Glomerular visceral epithelial cell (primary cell): ENCODE measurements around the gene AP1M1.
"Not testable (repeated sequence)": the region's sequence is repeated elsewhere in the genome, so short reads cannot be mapped to it uniquely, and the experiment has no call there.

Experiments
- DNase-seq: peaks from one replicate; pipeline ENCODE4 v3.0.0-alpha.2; 2016; ENCODE audit errors: extremely low spot score

Gene AP1M1

DNA sequence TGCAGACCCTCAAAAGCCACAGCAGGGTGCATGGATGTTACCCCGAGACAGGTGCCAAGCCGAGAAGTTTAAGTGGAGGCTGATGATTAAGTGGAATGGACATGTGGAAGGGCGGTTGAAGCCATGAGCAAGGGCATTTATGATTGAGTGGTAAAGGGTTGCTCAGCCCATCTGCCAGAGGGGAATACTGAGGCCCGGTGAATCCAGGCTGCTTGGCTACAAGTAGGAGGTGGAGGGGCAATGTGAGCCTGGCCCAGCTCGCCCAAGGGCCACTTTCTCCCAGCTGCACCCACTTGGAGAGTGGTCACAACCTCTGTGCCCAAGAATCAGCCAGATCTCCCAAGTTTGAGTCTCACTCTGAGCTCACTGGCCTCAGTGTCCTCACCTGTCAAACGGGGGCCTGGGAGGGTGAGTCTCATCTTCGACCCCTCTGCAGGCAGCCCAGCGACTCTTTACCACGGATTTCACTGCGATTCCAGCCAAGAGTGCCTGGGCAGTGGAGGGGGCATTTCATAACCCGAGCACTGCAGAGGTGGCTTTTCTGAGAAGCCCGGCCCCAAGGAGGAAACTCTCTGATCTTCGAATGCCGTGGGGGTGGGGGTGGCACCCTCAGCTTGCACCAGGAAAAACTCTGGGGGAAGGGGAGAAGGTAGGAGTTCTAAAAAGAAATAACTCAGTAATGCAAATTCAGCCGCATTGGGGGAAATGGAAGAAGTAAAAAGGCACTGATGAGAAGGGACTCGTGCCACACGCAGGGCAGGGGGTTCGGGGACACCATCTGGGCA is 64.1 kb downstream of the AP1M1 start:
- DNase-seq: no peak

DNA sequence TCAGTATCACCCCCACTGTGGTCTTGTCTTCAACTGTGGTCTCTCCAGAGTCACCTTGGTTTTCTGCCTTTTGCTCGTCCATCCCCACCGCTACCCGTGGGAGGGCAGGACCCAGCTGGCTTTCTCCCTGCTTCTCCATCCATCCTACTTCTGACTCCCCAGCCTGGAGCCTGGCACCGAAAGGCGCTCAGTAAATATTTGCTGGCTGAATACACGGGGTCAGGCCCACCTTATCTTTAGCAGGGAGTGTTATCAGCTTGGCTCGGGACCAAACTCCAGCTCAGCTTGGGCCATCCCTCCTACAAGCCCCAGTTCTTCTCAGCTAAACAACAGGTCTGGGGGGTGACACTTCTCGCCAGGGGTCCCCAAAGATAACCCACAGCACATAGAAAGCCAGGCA is 64.9 kb downstream of the AP1M1 start:
- DNase-seq: no peak

DNA sequence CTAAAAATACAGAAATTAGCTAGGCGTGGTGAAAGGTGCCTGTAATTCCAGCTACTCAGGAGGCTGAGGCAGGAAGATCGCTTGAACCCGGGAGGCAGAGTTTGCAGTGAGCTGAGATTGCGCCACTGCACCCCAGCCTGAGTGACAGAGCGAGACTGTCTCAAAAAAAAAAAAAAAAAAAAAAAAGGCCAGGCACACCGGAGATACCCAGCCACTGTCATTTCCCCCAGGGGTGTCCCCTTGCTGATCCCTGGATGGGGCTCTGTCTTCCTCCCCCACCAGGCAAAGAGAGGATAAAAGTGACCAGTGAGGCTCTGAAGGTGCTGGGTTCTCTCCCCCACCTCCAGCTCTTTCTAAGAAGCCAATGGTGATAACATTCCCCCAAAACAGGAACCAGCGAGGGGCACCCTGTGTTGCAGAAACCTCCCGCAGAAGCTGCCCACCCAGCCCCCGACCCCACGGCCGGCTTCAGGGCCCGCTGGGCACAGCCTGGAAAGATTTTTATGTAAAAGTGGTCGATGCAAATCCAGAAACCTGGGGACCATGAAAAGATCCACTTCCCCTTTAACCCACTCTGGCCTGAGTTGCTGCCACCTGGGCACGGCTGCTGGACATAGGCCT is 65.5 kb downstream of the AP1M1 start:
- DNase-seq: no peak

DNA sequence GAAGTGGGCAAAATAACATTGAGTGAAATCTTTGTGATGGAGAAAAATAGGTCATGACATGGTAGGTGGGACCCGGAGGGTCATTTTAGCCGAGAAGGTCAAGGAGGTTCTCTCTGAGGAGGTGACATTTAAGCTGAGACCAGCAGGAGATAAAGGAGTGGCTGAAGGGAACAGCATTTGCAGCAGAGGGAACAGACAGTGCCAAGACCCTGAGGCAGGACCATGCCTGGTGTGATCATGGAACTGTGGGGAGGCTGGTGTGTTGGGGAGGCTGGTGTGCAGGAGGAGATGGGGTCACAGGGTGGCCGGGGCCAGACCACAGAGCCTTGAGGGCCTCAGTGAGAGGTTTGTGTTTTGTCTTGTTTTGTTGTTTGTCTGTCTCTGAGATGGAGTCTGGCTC is 67.5 kb downstream of the AP1M1 start:
- no peak for DNase-seq

DNA sequence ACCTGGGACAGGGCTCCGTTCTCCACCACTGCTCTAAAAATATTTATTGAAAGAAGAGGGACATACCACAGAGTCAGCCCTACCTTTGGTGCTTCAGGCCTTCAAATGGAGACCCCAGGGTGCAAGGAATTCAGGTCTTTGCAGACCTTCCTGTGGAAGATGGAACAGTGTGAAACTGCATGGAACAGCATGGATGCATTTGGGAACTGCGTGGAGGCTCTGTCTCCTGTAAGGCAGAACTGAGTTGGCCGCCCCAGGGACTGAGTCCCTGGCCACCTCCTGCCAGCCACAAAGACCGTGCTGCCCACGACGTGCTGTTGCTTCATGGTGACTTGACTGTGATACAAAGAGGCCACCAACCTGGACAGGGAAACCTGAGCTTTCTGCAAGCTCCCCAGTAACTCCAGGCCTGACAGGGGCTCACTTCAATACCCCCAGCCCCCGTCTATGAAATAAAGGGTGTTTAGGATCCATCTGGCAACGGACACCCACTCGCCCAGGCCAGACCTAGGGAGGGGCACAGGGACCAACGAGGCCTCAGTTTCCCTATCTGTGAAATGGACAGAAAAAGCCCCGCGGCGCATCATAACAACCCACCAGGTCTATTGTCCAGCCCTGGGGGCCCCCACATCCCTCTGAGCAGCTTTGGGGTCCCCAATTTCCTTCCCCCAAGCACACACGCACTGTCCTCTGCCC is 68.3 kb downstream of the AP1M1 start:
- DNase-seq: no peak

DNA sequence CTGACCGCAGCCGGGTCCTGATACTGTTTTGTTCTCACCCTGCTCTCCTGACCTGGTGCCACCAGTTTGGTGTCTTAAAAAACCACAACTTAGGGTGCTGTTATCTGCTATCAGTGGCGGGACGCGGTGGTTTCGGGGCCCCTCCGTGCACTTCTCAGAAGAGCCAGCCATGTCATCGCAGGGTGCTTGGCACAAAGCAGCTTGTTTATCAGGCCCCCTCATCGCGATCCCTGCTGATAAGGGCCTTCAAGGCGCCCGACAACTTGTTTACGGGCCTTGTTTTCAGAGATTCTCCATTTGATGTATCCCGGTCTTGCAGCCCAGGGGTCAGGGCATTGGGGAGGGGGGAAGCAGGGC is 68.9 kb downstream of the AP1M1 start:
- no peak for DNase-seq

DNA sequence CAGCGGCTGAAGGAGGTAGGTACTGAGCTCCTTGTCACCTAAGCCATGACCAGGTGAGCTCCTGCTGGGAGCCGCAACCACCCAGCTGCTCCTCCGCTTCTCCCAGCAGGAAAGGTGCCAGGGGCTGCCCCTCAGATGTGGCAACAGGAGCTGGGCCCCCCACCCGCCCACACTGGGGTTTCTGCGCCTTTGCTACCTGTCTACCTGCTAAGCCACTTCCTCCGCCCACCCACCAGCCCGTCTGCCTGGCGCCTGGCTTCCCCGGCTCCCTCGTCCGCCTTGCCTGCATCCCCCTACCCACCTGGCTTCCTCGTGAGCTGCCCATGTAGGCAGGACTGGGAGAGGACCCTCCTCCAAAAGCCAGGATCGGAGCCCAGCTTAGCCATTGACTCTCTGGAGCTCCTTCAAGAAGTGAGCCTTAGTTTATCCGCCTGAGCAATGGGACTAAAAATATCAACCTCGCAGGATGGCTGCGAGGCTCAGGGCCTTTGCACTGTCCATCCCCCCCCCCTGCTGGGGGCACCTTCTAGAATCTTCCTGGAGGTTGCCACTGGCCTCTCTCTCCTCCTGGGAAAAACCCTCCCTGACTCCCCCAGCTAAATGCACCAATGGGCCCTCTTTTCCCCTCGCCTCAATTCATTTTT is 71.1 kb downstream of the AP1M1 start:
- DNase-seq: no peak

DNA sequence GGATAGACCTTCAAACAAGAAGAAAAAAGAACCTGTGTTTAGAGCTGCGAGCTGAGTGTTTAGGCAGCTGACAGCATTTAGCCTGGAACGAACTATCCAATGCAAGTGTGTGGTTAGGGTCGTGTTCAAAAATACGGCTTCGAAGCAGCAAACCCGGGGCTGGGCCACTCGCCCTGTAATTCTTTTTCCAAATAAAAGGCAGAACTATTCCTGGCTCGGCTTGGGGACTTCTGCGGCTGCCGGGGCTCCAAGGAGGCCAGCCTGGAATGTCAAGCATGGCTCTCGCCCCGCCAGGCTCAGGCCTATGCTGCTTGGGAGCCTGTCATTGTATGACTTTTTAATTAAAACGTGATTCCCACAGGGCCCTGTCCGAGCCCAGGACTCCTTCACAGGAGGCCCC is 75.2 kb downstream of the AP1M1 start:
- no peak for DNase-seq

DNA sequence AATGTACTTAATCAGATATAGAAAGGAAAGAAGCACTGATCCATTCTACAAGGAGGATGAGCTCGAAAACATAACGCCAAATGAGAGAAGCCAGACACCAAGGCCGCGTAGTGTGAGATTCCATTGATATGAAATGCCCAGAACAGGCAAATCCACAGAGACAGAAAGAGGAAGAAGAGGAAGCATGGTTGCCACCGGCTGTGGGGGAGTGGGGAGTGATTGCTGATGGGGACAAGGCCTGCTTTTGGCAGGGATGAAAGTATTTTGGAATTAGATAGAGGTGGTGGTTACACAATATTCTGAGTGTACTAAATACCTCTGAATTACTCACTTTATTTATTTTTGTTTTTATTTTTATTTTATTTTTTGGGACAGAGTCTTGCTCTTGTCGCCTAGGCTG is 76.7 kb downstream of the AP1M1 start:
- DNase-seq: no peak

DNA sequence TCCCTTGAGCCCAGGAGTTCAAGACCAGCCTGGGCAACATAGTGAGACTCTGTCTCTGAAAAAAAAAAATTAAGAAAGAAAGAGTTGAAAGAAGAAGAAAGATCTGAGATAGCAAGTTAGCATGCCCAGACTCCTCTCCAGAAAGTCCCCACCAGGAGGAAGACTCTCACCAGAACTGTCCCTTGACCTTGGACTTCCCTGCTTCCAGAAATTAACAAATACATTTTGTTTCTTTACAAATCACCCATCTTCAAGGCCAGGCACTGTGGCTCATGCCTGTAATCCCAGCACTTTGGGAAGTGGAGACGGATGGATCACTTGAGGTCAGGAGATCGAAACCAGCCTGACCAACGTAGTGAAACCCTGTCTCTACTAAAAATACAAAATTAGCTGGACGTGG is 82.6 kb downstream of the AP1M1 start:
- no peak for DNase-seq

DNA sequence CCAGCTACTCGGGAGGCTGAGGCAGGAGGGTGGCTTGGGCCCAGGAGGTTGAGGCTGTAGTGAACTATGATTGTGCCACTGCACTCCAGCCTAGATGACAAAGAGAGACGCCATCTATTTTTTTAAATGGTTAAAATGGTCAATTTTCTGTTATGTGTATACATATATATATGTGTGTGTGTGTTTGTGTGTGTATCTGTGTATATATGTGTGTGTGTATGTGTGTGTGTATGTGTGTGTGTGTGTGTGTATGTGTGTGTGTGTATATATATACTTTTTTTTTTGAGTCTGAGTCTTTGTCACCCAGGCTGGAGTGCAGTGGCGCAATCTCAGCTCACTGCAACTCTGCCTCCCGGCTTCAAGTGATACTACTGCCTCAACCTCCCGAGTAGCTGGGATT is 84.0 kb downstream of the AP1M1 start:
- no peak for DNase-seq

DNA sequence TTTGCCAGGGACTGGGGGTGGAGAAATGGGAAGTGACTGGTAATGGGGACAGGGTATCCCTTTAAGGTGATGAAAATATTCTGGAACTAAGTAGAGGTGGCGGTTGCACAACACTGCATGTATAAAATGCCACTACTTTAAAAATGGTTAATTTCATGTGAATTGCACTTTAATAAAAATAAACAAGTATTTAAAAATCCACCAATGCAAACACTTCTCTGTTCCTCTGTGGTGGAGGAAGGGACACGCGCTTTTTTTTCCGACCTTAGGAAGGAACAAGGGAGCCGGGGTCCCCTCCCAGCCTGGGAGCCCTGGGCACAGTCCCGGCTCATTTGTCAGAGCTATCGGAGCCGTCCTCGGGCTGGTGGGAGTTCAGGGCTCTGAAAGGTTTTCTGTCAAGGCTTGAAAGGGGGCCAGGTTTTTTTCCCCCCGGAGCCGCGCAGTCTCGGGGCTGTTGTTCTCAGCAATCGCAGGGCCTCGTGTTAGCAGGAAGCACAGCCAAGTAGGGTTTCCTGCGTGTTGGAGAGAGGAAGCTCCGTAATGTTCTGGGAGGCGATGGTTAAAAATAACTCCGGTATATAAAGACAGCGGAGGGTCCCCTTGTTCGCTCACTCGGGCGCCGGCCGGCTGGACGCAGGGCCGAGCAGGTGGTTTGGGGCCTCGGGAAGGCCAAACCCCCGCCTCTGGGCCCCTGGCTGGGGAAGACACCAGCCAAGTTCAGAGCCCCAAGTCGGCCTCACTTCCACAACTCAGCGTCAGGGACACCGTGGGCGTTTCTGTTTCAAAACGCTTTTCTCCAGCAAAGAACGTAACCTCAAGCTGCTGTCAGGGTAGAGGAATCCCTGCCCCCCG is 85.7 kb downstream of the AP1M1 start:
- DNase-seq: no peak

DNA sequence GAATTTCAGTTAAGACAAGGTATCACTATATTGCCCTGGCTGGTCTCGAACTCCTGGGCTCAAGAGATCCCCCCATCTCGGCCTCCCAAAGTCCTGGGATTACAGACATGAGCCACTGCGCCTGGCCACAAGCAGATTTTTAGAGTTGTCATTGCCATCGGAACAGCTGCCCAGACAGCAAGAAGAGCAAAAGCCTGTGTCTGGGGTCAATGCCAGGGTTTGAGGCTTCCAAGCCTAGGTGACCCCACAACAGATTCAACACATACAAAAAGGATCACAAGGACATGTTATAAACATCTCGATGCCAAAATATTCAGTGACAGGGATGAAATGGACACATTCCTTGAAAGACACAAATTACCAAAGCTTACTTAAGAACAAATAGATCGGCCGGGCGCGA is 86.8 kb downstream of the AP1M1 start:
- DNase-seq: no peak

DNA sequence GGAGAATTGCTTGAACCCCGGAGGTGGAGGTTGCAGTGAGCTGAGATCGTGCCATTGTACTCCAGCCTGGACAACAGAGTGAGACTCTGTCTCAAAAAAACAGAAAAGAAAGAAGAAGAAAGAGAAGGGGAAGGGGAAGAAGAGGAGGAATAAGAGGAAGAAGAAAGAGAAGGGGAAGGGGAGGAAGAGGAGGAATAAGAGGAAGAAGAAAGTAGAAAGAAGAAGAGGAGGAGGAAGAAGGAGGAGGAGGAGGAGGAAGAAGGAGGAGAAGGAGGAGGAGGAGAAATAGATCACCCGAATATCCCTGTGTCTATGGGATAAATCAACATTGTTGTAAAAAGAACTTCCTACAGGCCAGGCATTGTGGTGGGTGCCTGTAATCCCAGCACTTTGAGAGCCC is 87.4 kb downstream of the AP1M1 start:
- DNase-seq: not testable (repeated sequence)

DNA sequence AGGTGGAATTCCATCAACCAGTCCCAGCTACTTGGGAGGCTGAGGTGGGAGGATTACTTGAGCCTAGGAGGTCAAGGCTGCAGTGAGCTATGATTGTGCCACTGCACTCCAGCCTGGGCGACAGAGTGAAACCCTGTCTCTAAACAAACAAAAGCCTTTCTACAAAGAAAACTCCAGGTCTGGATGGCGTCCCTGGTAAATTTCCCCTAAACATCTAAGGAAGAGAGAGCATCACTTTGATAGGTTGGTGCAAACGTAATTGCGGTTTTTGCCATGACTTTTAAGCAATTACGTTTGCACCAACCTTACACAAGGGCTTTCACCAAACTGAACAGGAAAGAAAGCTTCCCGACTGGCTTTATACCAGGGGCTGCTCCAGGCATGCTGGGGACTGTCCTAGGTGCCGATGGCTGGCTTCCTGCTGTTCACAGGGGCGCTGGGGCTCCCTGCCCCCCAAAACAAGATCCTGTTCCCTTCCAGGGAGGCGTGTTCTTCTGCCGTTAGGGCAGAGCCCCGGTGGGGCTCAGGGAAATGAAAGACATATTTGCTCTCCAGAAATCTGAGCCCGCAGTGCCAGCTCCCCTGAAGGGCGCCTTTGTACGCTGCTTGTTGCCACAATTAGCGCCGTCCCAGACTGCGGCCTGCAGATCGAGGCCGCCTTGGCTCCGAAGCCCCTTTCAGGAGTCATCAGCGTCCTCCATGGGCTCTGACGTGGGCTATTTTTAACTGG is 88.2 kb downstream of the AP1M1 start:
- no peak for DNase-seq

DNA sequence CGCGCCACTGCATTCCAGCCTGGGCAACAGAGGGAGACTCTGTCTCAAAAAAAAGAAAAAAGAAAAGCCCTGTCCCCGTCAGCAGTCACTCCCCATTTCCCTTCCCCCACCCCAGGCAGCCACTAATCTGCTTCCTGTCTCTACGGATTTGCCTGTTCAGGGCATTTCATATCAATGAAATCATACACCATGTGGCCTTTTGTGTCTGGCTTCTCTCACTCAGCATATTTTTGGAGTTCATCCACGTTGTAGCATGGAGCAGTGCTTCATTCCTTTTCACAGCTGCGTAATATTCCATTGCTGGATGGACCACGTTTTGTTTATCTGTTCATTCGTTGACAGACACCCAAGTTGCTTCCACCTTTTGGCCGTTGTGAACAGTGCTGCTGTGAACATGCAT is 90.8 kb downstream of the AP1M1 start:
- DNase-seq: no peak

DNA sequence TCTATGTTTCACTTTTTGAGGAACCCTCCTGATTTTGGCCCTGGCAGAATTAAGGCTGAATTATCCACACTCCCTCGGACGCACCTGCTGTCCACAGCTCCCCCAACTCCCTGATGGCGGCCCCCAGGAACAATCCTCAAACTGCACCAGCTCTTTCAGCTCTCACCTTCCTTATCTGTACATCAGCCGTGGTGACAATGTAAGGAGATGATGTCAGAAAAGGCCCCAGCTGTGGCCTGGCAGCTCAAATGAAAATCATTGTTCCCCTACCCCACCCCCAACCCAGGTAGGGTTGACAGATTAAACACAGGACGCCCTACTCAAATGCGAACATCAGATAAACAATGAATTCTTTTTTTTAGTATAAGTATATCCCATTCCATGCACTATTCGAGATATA is 91.9 kb downstream of the AP1M1 start:
- DNase-seq: no peak

DNA sequence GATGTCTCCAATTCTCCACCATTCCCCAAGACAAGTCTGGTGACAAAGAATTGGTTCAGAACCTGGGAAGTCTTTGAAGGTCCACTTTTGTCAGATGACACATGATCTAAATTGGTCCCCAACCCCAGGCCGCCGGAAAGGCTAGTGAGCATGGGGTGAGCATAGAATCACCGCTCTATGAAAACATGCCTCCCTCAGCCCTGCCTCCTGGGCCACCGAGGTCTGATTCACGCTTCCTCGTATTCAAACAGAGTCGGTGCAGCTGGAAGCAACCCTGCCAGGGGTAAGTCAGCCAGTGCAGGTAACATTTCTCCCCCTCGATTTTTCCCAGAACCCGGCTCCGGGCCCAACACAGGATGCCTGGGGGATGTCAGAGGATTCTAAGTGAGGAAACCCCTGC is 93.0 kb downstream of the AP1M1 start:
- DNase-seq: no peak

DNA sequence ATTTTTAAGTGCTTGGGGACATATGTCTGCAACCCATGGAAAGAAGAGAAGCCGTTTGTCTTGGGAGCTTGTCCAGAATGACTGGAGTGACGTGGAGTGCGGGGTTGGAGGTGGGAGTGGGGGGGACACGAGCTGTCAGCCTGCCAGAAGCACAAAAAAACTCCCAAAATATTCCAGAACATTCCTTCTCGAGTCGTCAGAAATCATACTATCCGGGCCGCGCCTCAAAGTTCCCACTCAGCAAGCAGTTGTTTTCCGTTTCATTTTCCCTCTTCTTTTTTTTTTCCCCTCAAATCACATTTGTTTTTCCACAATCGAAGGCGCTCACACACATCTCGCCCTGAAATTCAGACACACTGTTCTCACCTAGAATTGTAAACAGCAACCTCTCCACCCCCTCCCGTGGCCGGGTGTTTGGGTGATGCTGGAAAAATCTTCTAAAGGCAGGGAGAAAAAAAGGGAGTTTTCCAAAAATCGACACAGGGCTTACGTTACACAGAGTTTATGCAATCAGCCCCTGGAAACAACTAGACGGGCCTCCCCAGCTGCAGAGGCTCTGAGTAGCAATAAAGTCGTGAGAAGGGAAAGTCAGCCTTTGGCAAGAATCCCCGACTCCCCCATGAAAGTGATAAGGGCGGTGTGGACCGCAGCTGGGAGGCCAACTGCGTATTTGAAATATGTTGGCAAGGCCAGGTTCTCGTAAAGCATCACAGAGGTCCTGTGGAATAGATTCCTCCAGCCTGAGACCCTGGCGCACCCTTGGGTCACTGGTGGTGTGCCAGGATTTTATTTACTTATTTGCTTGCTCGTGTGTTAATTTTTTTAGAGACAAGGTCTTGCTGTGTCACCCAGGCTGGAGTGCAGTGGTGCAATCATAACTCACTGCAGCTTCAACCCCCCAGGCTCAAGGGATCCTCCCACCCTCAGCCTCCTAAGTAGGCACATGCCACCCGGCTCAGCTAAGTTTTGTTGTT is 95.7 kb downstream of the AP1M1 start:
- DNase-seq: peak; percentile 69

DNA sequence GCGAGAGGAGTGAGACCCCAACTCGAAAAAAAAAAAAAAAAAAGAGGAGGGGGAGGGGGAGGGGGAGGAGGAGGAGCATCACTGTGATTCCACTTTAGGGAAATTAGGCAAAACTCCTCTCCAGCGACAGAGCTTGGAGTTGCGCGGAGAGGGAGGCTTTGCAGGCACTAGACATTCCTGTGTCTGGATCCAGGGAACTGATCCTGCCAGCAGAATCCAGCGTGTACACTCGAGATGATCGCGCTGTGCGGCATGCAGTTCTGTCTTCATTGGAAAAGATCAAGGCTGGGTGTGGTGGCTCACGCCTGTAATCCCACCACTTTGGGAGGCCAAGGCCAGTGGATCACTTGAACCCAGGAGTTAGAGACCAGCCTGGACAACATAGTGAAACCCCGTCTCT is 97.3 kb downstream of the AP1M1 start:
- no peak for DNase-seq
